Activated CD4-positive, alpha-beta T cell treated with anti-CD3 and anti-CD28 coated beads, Interleukin-2, amount 50 U/mL, for 48 hours (primary cell): ENCODE data around the gene PSG5.
"Not testable (repeated sequence)": the region's sequence is repeated elsewhere in the genome, so short reads cannot be mapped to it uniquely, and the experiment has no call there.

Experiments
- DNase-seq, 2 experiments: peaks; one replicate each; pipeline ENCODE4 v3.0.0-alpha.2; 2020

PSG5 gene

DNA sequence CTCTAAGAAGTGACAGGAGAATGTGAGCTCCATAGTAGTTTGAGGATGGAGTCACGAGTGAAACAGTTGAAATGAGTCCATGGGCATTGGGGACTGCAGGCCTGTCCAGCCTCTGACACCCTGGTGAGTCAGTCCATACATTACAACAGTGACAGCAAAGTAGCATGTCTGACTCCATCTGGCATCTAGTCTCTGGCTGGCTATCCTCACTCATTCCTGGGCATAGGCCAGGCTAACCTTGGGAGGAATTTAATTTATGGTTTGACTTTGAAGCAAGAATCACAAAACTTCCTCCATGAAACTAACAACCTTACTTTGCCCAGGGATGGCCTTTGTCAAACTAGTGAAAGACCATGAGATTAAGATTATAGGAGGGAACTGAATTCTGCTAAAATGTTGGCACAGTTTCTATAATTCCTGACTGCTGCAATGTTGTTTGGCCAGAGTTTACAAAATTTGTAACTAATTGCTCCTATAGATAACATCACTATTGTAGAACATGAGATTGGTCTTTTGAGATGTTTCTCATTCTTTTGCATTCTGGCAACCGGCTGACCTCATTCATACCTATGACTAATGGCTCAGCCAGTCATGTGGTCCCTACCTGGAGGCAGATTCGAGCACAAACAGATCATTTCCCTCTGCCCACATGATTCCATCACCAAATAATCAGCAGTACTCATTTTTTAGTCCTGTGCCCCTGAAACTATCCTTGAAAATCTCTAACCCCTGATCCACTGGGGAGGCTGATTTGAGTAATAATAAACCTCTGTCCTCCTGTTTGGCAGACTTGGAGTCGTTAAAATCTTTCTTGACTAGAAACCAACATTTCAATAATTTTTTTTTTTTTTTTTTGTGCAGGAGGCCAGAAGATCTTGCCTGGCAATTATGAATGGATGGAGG is 4.2 kb downstream of the PSG5 start:
- DNase-seq: not testable (repeated sequence)

GRCh38 chr19:43179569-43180147 is 6.7 kb downstream of the PSG5 start:
- peak; percentile 12 to 18 for DNase-seq

DNA sequence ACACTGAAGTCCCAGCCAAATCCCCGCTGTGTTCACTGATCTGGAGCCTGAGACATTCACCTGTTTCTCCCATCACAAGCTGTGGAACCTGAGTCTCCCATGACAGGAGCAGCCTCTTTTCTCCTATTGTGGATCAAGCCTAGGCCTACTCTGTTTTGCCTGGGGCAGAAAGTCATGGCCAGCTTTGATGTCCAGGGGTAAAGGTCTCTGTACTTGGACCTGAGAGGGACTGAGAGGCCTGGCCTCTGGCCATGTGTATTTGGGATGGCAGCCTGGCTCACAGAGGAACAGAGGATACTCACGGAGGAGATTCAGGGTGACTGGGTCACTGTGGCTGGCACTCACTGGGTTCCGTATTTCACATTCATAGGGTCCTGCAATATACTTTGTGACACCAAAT is 7.8 kb downstream of the PSG5 start:
- not testable (repeated sequence) for DNase-seq

- not testable (repeated sequence) for DNase-seq
Observed at GRCh38 chr19:43165906-43166305, 20.4 kb downstream of the PSG5 start.

DNA sequence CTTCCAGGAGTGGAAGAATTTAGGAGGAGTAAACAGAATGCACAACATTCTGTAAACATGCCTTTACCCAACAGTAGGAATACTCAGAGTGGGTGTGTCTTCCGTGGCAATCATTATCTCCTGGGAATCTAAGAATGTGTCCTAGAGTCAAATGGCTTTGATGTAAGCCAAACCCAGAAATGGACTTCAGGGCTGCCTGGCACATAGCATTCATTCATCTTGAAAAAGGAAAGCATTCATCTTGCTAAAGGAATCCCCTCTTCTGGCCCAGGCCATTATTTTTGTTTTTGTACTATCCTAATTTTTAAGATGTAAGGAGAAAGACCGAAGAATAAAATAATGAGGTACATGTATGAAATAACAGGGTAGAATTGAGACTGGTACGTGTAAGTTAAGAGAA is 23.2 kb downstream of the PSG5 start:
- not testable (repeated sequence) for DNase-seq

DNA sequence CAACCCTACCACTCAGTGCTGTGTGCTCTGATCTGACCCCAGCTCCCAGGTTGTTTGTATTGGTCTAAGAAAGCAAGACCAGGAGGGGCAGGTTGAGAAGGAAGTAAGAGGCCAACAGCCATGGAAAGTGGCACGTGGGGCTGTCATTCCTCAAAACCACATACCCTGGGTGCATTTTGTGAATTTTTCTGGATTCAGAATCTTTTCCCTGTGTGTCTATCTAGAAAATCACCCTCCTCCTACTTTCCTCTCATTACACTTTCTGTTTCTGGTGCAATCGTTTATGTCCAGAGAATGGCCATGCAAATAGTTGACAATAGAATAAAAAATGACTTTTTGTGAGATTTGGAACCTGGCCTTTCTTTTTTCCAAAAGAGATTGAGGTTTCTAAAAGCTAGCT is 24.1 kb downstream of the PSG5 start:
- DNase-seq: not testable (repeated sequence)

- no peak for DNase-seq
Observed at GRCh38 chr19:43152214-43152613, 34.1 kb downstream of the PSG5 start.

- not testable (repeated sequence) for DNase-seq
Observed at GRCh38 chr19:43149788-43150187, 36.5 kb downstream of the PSG5 start.

DNA sequence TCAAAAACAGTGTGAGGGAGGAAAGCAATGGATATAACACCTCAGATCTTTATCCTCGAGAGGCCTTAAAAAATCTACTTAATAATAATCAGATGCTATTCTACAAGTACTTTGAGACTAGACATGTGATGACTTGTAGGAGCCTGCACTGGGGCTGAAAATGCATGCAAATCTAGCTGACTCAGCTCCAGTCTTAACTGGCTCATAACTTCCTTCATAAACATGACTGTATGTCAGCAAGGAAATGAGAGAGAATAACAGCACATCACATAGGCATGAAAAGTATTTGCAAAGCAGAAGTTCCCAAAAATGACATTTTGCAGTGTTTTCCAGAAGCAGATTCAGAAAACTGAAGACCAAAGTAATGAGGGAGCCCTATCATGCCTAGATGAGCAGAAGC is 38.1 kb downstream of the PSG5 start:
- DNase-seq: no peak

DNA sequence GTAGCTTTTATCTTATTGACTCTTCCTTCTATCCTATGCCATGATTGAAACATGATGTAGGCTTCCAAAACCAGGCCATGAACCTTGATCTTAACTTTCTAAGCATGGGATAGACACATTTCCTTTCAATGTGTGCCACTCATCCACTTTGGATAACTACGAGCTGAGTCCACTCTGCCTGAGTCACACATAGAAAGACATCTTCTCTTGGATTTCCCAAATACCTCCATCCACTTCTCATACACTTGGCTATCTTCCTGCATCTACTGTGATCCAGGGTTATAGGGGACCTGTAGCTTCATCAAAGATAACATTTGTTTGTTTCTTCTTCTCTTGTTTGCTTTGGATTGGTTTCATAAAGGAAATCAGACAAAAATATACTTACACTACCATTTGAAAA is 44.6 kb downstream of the PSG5 start:
- DNase-seq: not testable (repeated sequence)

DNA sequence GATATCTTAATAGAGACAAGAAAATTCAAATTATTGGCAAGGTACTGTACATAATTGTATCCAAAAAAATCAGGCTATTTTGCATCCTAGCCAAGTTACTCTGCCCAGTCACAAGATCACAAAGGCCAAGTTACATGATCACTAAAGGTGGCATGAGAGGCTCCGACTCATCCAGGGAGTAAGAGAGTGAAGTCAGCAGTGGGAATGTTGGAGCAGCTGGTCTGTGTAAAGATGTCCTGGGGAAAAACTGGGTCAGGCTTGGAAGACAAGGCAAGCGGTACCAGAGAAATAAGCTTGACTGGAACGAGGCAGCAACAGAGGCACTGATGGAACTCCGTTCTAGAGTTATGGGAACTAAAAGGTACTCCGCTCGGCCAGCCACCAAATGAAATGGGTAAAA is 53.6 kb downstream of the PSG5 start:
- no peak for DNase-seq

GRCh38 chr19:43131281-43131842 is 55.0 kb downstream of the PSG5 start:
- not testable (repeated sequence) for DNase-seq

- DNase-seq: not testable (repeated sequence)
Observed at GRCh38 chr19:43129197-43129596, 57.1 kb downstream of the PSG5 start.

DNA sequence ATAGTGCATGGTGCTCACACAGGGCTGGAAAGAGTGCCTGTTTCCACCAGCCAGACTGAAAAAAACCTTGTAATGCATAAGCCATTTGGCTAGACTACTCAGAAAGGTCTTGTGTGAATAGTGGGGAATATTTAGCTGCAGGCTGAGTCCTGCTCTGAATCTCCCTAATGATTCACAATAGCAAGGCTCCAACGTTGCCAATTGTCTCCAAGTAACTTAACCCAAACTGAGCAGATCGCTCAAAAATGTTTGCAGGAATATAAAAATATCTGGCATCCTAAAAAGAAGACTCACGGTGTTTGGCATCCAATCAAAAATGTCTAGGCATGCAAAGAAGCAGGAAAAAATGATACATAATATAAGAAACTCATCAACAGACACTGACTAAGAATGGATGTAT is 59.0 kb downstream of the PSG5 start:
- DNase-seq: not testable (repeated sequence)

- DNase-seq: no peak
Observed at GRCh38 chr19:43126720-43127119, 59.6 kb downstream of the PSG5 start.

DNA sequence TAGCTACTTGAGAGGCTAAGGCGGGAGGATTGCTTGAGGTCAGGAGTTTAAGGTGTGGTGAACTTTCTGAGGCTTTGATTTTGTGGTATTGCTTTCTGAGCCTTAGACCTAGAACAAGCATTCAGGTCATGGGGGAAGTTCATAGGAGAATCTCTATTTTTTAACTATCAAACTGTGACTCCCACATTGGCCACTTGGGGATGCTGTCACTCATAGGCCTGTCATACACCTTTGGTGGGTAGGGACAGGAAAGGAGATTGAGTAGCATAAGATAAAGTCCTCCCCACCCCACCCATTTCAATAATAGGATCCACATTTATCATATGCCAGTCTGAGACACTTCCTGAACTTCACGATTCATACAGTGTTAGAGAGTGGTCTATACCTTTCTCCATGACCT is 62.0 kb downstream of the PSG5 start:
- DNase-seq: no peak

GRCh38 chr19:43120433-43121026 is 65.8 kb downstream of the PSG5 start:
- DNase-seq: not testable (repeated sequence)

DNA sequence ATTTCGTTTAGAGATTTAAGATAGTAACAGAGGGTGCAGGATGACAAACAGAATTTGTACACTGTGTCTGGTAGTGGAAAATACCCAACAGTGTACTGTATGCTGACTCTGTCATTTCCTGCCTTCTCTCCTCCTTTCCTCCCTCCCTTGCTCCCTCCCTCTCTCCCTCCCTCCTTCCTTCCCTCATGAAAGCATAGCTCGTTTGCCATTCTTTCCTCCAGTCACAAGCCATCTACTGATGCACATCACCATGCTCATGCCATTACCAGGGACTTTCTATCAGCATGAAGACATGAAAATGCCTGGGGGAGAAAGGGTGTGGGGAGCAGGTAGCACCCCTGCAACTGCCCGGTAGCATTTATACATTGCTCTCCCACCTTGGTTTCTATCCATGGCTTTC is 66.8 kb downstream of the PSG5 start:
- not testable (repeated sequence) for DNase-seq
